DND-41 (cell line): ENCODE results near the gene SLC35F4.

Experiments
- ATAC-seq: fragments of 200-7000 bp; cut with Tn5 transposase; 3 replicates; pipeline ENCODE4 v1.9.1; 2021; ENCODE audit warnings: low read depth; ENCODE audit not compliant: insufficient read depth
- DNase-seq: peaks from one replicate; pipeline ENCODE4 v3.0.0-alpha.2; 2020
- H2AFZ ChIP-seq: 2 replicates; pipeline ENCODE4 v1.6.0; 2012; ENCODE audit warnings: low read depth, low read length
- H3K27ac ChIP-seq: 2 replicates; pipeline ENCODE4 v1.5.1; 2012; ENCODE audit warnings: low read length, inconsistent platforms
- H3K27me3 ChIP-seq: fragments of 200-600 bp; sonication (generic); 2 replicates; pipeline ENCODE4 v1.6.0; 2012; ENCODE audit warnings: low read length, mild to moderate bottlenecking, inconsistent platforms; ENCODE audit not compliant: insufficient read depth, poor library complexity
- H3K36me3 ChIP-seq: 2 replicates; pipeline ENCODE4 v1.5.1; 2012; ENCODE audit warnings: low read length, inconsistent platforms; ENCODE audit not compliant: insufficient read depth
- H3K4me1 ChIP-seq: 2 replicates; pipeline ENCODE4 v1.5.1; 2012; ENCODE audit warnings: mild to moderate bottlenecking, low read length; ENCODE audit not compliant: insufficient read depth
- H3K4me2 ChIP-seq: 2 replicates; pipeline ENCODE4 v1.6.0; 2012; ENCODE audit warnings: mild to moderate bottlenecking, moderate library complexity, low read length, inconsistent platforms; ENCODE audit not compliant: insufficient read depth
- H3K4me3 ChIP-seq, 2 experiments: fragments of 200-600 bp in 1 of 2; shearing (Covaris generic) in 1 of 2; 2 replicates each; pipeline ENCODE4 v1.5.1; 2012 to 2016; ENCODE audit warnings: inconsistent platforms in 2 of 2, low read length in 2 of 2, mild to moderate bottlenecking in 2 of 2, low read depth in 1 of 2, moderate library complexity in 1 of 2
- H3K79me2 ChIP-seq: 2 replicates; pipeline ENCODE4 v1.6.0; 2012; ENCODE audit warnings: low read length, inconsistent platforms; ENCODE audit not compliant: insufficient read depth
- H3K9ac ChIP-seq: 2 replicates; pipeline ENCODE4 v1.6.0; 2012; ENCODE audit warnings: low read depth, mild to moderate bottlenecking, inconsistent platforms, low read length, moderate library complexity
- H3K9me3 ChIP-seq: 2 replicates; pipeline ENCODE4 v1.5.1; 2012; ENCODE audit warnings: low read length, moderate library complexity, mild to moderate bottlenecking, inconsistent platforms; ENCODE audit not compliant: insufficient read depth, severe bottlenecking
- H4K20me1 ChIP-seq: 2 replicates; pipeline ENCODE4 v1.6.0; 2012; ENCODE audit warnings: low read length; ENCODE audit not compliant: insufficient read depth
- CTCF ChIP-seq: IDR thresholded peaks from 2 replicates; pipeline ENCODE4 v1.5.1; 2012; ENCODE audit warnings: borderline replicate concordance, low read length, moderate library complexity, mild to moderate bottlenecking; ENCODE audit not compliant: poor library complexity, severe bottlenecking; ENCODE audit errors: extremely low read depth
- EZH2 ChIP-seq: IDR thresholded peaks from 3 replicates; pipeline ENCODE4 v1.6.1; 2012; ENCODE audit warnings: borderline replicate concordance, low read depth, mild to moderate bottlenecking, moderate library complexity, low read length, inconsistent platforms; ENCODE audit not compliant: severe bottlenecking

SLC35F4 gene

GRCh38 chr14:57640036-57640435 is 225.9 kb downstream of the SLC35F4 start:
- Histone ChIP-seq H3K4me1 (no peaks in the 10 kb centered on the region), H4K20me1 (no peaks in the 10 kb centered on the region), H3K27ac (no peak overlapping the region), H2AFZ (no peak overlapping the region), H3K4me3 (no peak overlapping the region), H3K79me2 (no peaks in the 10 kb centered on the region), H3K9ac (no peak overlapping the region), H3K27me3 (no peaks in the 10 kb centered on the region), H3K36me3 (no peaks in the 10 kb centered on the region), H3K9me3 (no peaks in the 10 kb centered on the region), H3K4me2 (no peak overlapping the region)
- DNase-seq (no peak), ATAC-seq (no peak)
- TF ChIP-seq EZH2 (no peak), CTCF (no peak)

DNA sequence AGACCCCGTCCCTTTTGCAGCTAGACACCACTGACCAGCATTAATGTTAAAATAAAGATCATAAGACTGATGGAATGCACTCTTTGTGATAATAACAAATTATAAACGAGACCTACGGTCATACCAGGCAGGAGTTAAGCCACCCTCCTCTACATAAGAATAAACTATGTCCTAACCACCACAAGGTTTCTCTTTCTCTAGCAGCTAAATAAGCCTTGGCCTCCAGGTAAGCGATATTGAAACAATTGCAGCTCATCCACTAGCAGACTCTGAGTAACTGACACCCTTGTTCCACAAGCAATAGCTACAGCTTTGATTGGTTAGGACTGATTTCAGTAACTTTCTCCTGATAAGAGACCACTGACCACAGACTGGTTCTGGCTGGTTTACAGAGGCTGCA is 228.0 kb downstream of the SLC35F4 start:
- H3K9ac ChIP-seq: no peak overlapping the region
- no peaks in the 10 kb centered on the region for H3K9me3 ChIP-seq
- H2AFZ ChIP-seq: no peak overlapping the region
- ATAC-seq (no peak), DNase-seq (no peak)
- no peak overlapping the region for H3K4me2 ChIP-seq
- H3K36me3 ChIP-seq: no peaks in the 10 kb centered on the region
- no peaks in the 10 kb centered on the region for H3K27me3 ChIP-seq
- no peak for TF ChIP-seq CTCF
- no peak for TF ChIP-seq EZH2
- H3K27ac ChIP-seq: no peak overlapping the region
- no peaks in the 10 kb centered on the region for H3K79me2 ChIP-seq
- no peak overlapping the region for H3K4me3 ChIP-seq
- no peaks in the 10 kb centered on the region for H3K4me1 ChIP-seq
- no peaks in the 10 kb centered on the region for H4K20me1 ChIP-seq

DNA sequence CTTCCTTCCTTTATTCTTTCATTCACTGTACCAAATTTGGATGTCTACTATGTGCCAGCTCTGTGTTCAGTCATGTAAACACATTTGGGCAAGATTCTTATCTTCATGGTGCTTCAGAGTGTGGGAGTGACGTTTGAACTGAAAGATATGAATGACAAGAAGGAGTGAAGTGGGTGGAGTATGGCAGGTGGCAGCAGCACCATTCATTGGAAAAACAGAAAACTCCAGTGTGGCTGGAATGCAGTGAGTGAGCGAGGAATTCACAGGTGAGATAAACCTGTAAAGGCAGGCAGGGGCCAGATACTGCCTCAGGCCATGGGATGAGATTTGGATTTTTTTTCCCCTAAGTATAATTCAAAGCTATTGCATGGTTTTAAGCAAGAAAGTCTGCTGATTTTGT is 231.6 kb downstream of the SLC35F4 start:
- Histone ChIP-seq H3K36me3 (no peaks in the 10 kb centered on the region), H3K9ac (no peak overlapping the region), H3K4me3 (no peak overlapping the region), H3K79me2 (no peaks in the 10 kb centered on the region), H2AFZ (no peak overlapping the region), H3K9me3 (no peaks in the 10 kb centered on the region), H3K4me1 (no peaks in the 10 kb centered on the region), H3K27ac (no peak overlapping the region), H3K4me2 (no peak overlapping the region), H4K20me1 (no peaks in the 10 kb centered on the region), H3K27me3 (peaks cover 5% of the 10 kb centered on the region)
- TF ChIP-seq EZH2 (no peak), CTCF (no peak)
- no peak for DNase-seq
- no peak for ATAC-seq

DNA sequence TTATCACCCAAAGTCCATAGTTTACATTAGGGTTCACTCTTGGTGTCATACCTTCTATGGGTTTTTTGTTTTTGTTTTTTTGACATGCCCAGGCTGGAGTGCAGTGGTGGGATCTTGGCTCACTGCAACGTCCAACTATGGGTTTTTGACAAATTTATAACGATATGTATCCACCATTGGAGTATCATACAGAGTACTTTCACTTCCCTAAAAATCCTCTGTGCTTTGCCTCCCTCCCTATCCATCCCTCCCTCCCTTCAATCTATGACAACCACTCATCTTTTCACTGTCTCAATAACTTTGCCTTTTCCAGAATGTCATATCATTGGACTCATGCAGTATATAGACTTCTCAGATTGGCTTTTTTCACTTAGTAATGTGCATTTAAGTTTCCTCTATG is 233.2 kb downstream of the SLC35F4 start:
- H3K4me2 ChIP-seq: no peak overlapping the region
- ATAC-seq: no peak
- H3K27me3 ChIP-seq: peaks cover 5% of the 10 kb centered on the region
- no peak for DNase-seq
- TF ChIP-seq CTCF (no peak), EZH2 (no peak)
- no peak overlapping the region for H2AFZ ChIP-seq
- H3K4me1 ChIP-seq: no peaks in the 10 kb centered on the region
- no peak overlapping the region for H3K9ac ChIP-seq
- no peaks in the 10 kb centered on the region for H3K36me3 ChIP-seq
- H4K20me1 ChIP-seq: no peaks in the 10 kb centered on the region
- no peak overlapping the region for H3K27ac ChIP-seq
- H3K4me3 ChIP-seq: no peak overlapping the region
- no peaks in the 10 kb centered on the region for H3K9me3 ChIP-seq
- H3K79me2 ChIP-seq: no peaks in the 10 kb centered on the region
